Measurements from ENCODE around the gene HOXA9.

The HOXA9 gene

DNA sequence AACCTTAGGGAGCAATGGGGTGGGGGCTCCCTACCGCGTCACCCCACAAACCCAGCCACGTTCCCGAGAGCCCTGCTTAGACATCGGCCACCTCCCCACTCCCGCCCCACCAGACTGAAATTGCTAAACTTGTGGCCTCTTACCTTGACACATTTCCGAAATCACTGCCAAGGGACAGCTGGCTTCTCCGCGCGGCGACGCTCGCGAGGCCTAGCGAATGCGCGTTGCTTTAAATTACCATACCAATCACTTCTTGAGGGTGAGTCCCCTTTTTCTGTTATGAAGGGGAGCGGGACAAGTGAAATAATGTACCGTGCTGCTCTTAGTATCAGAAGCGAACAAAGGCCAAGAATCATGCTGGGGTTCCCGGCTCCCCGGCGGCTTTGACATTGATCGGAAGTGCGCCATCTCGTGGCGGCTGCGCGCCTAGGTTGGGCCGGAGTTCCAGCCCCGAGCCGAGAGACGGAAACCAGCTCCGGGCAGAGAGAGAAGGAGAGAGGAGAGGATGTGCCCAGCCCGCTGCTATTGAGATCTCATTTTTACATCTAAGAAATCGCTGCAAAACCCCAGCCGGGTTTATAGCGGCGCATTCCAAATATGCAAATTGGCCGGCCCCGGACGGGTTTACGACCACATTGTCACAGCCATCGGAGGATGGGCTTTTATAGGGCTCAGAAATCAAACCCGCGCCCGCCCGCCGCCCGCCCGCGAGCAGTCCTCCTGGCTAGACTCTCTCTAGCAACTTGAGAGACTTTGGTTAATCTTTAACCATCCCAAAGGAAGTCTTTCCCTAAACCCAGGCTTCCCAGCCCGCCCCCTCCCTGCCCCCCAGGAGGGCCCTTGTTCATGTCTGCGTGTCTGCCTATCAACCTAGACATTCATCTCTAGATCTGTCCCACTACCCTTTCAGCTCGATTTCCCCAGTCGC, 14.4 kb upstream of the HOXA9 start (continued):
- TF ChIP-seq, protein P1, sequence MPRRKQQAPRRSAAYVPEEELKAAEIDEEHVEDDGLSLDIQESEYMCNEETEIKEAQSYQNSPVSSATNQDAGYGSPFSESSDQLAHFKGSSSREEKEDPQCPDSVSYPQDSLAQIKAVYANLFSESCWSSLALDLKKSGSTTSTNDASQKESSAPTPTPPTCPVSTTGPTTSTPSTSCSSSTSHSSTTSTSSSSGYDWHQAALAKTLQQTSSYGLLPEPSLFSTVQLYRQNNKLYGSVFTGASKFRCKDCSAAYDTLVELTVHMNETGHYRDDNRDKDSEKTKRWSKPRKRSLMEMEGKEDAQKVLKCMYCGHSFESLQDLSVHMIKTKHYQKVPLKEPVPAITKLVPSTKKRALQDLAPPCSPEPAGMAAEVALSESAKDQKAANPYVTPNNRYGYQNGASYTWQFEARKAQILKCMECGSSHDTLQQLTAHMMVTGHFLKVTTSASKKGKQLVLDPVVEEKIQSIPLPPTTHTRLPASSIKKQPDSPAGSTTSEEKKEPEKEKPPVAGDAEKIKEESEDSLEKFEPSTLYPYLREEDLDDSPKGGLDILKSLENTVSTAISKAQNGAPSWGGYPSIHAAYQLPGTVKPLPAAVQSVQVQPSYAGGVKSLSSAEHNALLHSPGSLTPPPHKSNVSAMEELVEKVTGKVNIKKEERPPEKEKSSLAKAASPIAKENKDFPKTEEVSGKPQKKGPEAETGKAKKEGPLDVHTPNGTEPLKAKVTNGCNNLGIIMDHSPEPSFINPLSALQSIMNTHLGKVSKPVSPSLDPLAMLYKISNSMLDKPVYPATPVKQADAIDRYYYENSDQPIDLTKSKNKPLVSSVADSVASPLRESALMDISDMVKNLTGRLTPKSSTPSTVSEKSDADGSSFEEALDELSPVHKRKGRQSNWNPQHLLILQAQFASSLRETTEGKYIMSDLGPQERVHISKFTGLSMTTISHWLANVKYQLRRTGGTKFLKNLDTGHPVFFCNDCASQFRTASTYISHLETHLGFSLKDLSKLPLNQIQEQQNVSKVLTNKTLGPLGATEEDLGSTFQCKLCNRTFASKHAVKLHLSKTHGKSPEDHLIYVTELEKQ (tag by site-specific recombination; IDR thresholded peaks at IDR 0.05; ENCODE audit: borderline replicate concordance) = no peak
- TF ChIP-seq GLI2 (tag by site-specific recombination; IDR thresholded peaks at IDR 0.05; ENCODE audit: borderline replicate concordance, low read depth) (no peak), ZNF184 (tag by site-specific recombination; IDR thresholded peaks at IDR 0.05) (no peak), ZNF561 (tag by site-specific recombination; IDR thresholded peaks at IDR 0.05; ENCODE audit: borderline replicate concordance) (0 out of 2 replicates have a peak, but pooled peaks have one; percentile 18), ZNF624 (tag by site-specific recombination; IDR thresholded peaks at IDR 0.05) (no peak), KLF1 (tag by site-specific recombination; IDR thresholded peaks at IDR 0.05) (no peak), SP7 (tag by site-specific recombination; IDR thresholded peaks at IDR 0.05) (peak; percentile 37; the same call in 1 of the 2 replicates), GLIS1 (tag by site-specific recombination; IDR thresholded peaks at IDR 0.05) (peak; percentile 54), ZSCAN30 (tag by site-specific recombination; IDR thresholded peaks at IDR 0.05) (no peak; the same call in 1 of the 2 replicates), GFI1B (tag by site-specific recombination; IDR thresholded peaks at IDR 0.05) (peak; percentile 87), ZNF211 (tag by site-specific recombination; IDR thresholded peaks at IDR 0.05; ENCODE audit: low read depth) (no peak), MZF1 (tag by site-specific recombination; IDR thresholded peaks at IDR 0.05; ENCODE audit: borderline replicate concordance) (peak; percentile 92), ZNF660 (tag by site-specific recombination; IDR thresholded peaks at IDR 0.05) (peak; percentile 86), ZNF549 (tag by site-specific recombination; IDR thresholded peaks at IDR 0.05) (no peak), ZNF664 (tag by site-specific recombination; IDR thresholded peaks at IDR 0.05) (no peak), ZNF350 (tag by site-specific recombination; IDR thresholded peaks at IDR 0.05) (no peak), ZNF175 (tag by site-specific recombination; IDR thresholded peaks at IDR 0.05) (no peak)
- TF ChIP-seq, protein P2, sequence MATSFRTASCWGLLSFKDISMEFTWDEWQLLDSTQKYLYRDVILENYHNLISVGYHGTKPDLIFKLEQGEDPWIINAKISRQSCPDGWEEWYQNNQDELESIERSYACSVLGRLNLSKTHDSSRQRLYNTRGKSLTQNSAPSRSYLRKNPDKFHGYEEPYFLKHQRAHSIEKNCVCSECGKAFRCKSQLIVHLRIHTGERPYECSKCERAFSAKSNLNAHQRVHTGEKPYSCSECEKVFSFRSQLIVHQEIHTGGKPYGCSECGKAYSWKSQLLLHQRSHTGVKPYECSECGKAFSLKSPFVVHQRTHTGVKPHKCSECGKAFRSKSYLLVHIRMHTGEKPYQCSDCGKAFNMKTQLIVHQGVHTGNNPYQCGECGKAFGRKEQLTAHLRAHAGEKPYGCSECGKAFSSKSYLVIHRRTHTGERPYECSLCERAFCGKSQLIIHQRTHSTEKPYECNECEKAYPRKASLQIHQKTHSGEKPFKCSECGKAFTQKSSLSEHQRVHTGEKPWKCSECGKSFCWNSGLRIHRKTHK (tag by site-specific recombination; IDR thresholded peaks at IDR 0.05) = no peak
- TF ChIP-seq, protein P3, sequence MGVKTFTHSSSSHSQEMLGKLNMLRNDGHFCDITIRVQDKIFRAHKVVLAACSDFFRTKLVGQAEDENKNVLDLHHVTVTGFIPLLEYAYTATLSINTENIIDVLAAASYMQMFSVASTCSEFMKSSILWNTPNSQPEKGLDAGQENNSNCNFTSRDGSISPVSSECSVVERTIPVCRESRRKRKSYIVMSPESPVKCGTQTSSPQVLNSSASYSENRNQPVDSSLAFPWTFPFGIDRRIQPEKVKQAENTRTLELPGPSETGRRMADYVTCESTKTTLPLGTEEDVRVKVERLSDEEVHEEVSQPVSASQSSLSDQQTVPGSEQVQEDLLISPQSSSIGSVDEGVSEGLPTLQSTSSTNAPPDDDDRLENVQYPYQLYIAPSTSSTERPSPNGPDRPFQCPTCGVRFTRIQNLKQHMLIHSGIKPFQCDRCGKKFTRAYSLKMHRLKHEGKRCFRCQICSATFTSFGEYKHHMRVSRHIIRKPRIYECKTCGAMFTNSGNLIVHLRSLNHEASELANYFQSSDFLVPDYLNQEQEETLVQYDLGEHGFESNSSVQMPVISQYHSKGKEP (tag by site-specific recombination; IDR thresholded peaks at IDR 0.05) = peak; percentile 44; the same call in 1 of the 2 replicates
- TF ChIP-seq, protein P4, sequence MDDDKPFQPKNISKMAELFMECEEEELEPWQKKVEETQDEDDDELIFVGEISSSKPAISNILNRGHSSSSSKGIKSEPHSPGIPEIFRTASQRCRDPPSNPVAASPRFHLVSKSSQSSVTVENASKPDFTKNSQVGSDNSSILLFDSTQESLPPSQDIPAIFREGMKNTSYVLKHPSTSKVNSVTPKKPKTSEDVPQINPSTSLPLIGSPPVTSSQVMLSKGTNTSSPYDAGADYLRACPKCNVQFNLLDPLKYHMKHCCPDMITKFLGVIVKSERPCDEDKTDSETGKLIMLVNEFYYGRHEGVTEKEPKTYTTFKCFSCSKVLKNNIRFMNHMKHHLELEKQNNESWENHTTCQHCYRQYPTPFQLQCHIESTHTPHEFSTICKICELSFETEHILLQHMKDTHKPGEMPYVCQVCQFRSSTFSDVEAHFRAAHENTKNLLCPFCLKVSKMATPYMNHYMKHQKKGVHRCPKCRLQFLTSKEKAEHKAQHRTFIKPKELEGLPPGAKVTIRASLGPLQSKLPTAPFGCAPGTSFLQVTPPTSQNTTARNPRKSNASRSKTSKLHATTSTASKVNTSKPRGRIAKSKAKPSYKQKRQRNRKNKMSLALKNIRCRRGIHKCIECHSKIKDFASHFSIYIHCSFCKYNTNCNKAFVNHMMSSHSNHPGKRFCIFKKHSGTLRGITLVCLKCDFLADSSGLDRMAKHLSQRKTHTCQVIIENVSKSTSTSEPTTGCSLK (tag by site-specific recombination; IDR thresholded peaks at IDR 0.05) = no peak
- TF ChIP-seq, protein P5, sequence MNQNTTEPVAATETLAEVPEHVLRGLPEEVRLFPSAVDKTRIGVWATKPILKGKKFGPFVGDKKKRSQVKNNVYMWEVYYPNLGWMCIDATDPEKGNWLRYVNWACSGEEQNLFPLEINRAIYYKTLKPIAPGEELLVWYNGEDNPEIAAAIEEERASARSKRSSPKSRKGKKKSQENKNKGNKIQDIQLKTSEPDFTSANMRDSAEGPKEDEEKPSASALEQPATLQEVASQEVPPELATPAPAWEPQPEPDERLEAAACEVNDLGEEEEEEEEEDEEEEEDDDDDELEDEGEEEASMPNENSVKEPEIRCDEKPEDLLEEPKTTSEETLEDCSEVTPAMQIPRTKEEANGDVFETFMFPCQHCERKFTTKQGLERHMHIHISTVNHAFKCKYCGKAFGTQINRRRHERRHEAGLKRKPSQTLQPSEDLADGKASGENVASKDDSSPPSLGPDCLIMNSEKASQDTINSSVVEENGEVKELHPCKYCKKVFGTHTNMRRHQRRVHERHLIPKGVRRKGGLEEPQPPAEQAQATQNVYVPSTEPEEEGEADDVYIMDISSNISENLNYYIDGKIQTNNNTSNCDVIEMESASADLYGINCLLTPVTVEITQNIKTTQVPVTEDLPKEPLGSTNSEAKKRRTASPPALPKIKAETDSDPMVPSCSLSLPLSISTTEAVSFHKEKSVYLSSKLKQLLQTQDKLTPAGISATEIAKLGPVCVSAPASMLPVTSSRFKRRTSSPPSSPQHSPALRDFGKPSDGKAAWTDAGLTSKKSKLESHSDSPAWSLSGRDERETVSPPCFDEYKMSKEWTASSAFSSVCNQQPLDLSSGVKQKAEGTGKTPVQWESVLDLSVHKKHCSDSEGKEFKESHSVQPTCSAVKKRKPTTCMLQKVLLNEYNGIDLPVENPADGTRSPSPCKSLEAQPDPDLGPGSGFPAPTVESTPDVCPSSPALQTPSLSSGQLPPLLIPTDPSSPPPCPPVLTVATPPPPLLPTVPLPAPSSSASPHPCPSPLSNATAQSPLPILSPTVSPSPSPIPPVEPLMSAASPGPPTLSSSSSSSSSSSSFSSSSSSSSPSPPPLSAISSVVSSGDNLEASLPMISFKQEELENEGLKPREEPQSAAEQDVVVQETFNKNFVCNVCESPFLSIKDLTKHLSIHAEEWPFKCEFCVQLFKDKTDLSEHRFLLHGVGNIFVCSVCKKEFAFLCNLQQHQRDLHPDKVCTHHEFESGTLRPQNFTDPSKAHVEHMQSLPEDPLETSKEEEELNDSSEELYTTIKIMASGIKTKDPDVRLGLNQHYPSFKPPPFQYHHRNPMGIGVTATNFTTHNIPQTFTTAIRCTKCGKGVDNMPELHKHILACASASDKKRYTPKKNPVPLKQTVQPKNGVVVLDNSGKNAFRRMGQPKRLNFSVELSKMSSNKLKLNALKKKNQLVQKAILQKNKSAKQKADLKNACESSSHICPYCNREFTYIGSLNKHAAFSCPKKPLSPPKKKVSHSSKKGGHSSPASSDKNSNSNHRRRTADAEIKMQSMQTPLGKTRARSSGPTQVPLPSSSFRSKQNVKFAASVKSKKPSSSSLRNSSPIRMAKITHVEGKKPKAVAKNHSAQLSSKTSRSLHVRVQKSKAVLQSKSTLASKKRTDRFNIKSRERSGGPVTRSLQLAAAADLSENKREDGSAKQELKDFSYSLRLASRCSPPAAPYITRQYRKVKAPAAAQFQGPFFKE (tag by site-specific recombination; IDR thresholded peaks at IDR 0.05; ENCODE audit: borderline replicate concordance) = no peak
- TF ChIP-seq, protein P6, sequence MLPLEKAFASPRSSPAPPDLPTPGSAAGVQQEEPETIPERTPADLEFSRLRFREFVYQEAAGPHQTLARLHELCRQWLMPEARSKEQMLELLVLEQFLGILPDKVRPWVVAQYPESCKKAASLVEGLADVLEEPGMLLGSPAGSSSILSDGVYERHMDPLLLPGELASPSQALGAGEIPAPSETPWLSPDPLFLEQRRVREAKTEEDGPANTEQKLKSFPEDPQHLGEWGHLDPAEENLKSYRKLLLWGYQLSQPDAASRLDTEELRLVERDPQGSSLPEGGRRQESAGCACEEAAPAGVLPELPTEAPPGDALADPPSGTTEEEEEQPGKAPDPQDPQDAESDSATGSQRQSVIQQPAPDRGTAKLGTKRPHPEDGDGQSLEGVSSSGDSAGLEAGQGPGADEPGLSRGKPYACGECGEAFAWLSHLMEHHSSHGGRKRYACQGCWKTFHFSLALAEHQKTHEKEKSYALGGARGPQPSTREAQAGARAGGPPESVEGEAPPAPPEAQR (tag by site-specific recombination; IDR thresholded peaks at IDR 0.05) = no peak
